HCT116 (cell line): ENCODE results near the gene HOXB2. TPM values are rescaled to one million over a fixed set of nuclear protein-coding genes. Genes with fewer than 3 reads are reported as not detected.

Experiments used
- ATAC-seq: fragments of 200-7000 bp; cut with Tn5 transposase; 2 replicates; pipeline ENCODE4 v1.9.1; 2020; ENCODE audit warnings: mild to moderate bottlenecking, moderate library complexity
- BruUV-seq: library from RNA; stranded (reverse); fragments of 400-500 nt; replicated peaks from 2 replicates; lab custom pipeline; 2021; lab: Mats Ljungman, UMichigan
- CTCF ChIA-PET: fragments of 300-600 bp; sonication (Branson Sonifier 250); formaldehyde crosslinking; loops from one replicate; lab custom pipeline; 2021; ENCODE audit warnings: antibody characterized with exemption; lab: Charles Lee
- POLR2A ChIA-PET: fragments of 300-600, 350-600 bp; sonication (Branson Sonifier 250); formaldehyde crosslinking; loops from one replicate; lab custom pipeline; 2021; ENCODE audit warnings: antibody characterized with exemption; lab: Charles Lee
- RAD21 ChIA-PET, 2 experiments: fragments of 300-600 bp; sonication (Branson Sonifier 250); formaldehyde crosslinking; loops; one replicate each; lab custom pipeline; 2023; ENCODE audit warnings: low total read pairs in 2 of 2; ENCODE audit not compliant: uncharacterized antibody in 2 of 2, unreplicated experiment in 2 of 2, low non-redundant PET in 1 of 2; lab: Charles Lee
- DNase-seq: peaks from one replicate; pipeline ENCODE4 v3.0.0-alpha.2; 2010; ENCODE audit warnings: low read depth, low spot score
- H2AFZ ChIP-seq: fragments of 200-600 bp; shearing (Covaris generic), sonication (generic); 2 replicates; pipeline ENCODE4 v1.6.1; 2017; ENCODE audit warnings: low read depth, mixed run types, mixed read lengths, antibody characterized with exemption, low read length; ENCODE audit not compliant: poor library complexity, severe bottlenecking
- H3K27ac ChIP-seq: 2 replicates; pipeline ENCODE4 v1.5.1; 2012; ENCODE audit warnings: low read depth, low read length
- H3K27me3 ChIP-seq: fragments of 200-600 bp; sonication (generic); 2 replicates; pipeline ENCODE4 v1.6.1; 2016; ENCODE audit warnings: mixed run types, low read length, mixed read lengths; ENCODE audit not compliant: insufficient read depth
- H3K36me3 ChIP-seq, 2 experiments: fragments of 200-500 bp in 1 of 2; fragments of 200-600 bp in 1 of 2; sonication (Bioruptor generic) in 1 of 2; sonication (generic) in 1 of 2; 2 replicates each; pipeline versions ENCODE4 v1.5.1 to v1.6.1; 2014 to 2016; ENCODE audit warnings: low read length in 2 of 2, inconsistent platforms in 1 of 2, mixed read lengths in 1 of 2, mixed run types in 1 of 2; ENCODE audit not compliant: insufficient read depth in 2 of 2, control insufficient read depth in 1 of 2
- H3K4me1 ChIP-seq, 2 experiments: fragments of 200-600 bp in 1 of 2; sonication (generic) in 1 of 2; 2 replicates each; pipeline versions ENCODE4 v1.5.1 to v1.6.1; 2012 to 2017; ENCODE audit warnings: low read length in 2 of 2, inconsistent platforms in 1 of 2, mild to moderate bottlenecking in 1 of 2, mixed read lengths in 1 of 2, mixed run types in 1 of 2, moderate library complexity in 1 of 2; ENCODE audit not compliant: insufficient read depth in 2 of 2, control insufficient read depth in 1 of 2
- H3K4me2 ChIP-seq: fragments of 200-600 bp; sonication (generic); 2 replicates; pipeline ENCODE4 v1.6.1; 2017; ENCODE audit warnings: mixed run types, low read length, mixed read lengths
- H3K4me3 ChIP-seq, 2 experiments: fragments of 200-600 bp in 1 of 2; sonication (generic) in 1 of 2; replicated peaks in 1 of 2; 2 replicates each; pipeline ENCODE4 v1.5.1; 2011 to 2016; ENCODE audit warnings: low read length in 2 of 2, control low read depth in 1 of 2, low read depth in 1 of 2, mild to moderate bottlenecking in 1 of 2, mixed read lengths in 1 of 2, mixed run types in 1 of 2
- H3K79me2 ChIP-seq: fragments of 200-600 bp; sonication (generic); 2 replicates; pipeline ENCODE4 v1.6.1; 2017; ENCODE audit warnings: mild to moderate bottlenecking, mixed run types, low read length, moderate library complexity, mixed read lengths; ENCODE audit not compliant: insufficient read depth
- H3K9ac ChIP-seq: fragments of 200-600 bp; sonication (generic); 2 replicates; pipeline ENCODE4 v1.6.1; 2016; ENCODE audit warnings: low read length, mixed read lengths
- H3K9me2 ChIP-seq: fragments of 200-600 bp; sonication (generic), shearing (Covaris generic); 2 replicates; pipeline ENCODE4 v1.6.1; 2017; ENCODE audit warnings: mixed run types, mild to moderate bottlenecking, moderate library complexity; ENCODE audit not compliant: insufficient read depth
- H3K9me3 ChIP-seq, 2 experiments: fragments of 200-500 bp in 1 of 2; fragments of 200-600 bp in 1 of 2; sonication (Bioruptor generic) in 1 of 2; sonication (generic) in 1 of 2; 2 replicates each; pipeline ENCODE4 v1.6.1; 2014 to 2017; ENCODE audit warnings: low read length in 2 of 2, mixed read lengths in 2 of 2, inconsistent platforms in 1 of 2, low read depth in 1 of 2, mild to moderate bottlenecking in 1 of 2, mixed run types in 1 of 2, moderate library complexity in 1 of 2; ENCODE audit not compliant: control insufficient read depth in 1 of 2, insufficient read depth in 1 of 2
- H4K20me1 ChIP-seq: fragments of 200-600 bp; sonication (generic), shearing (Covaris generic); 2 replicates; pipeline ENCODE4 v1.6.1; 2017; ENCODE audit warnings: mixed run types, mild to moderate bottlenecking, moderate library complexity; ENCODE audit not compliant: insufficient read depth
- ELF1 ChIP-seq: IDR thresholded peaks from 2 replicates; pipeline ENCODE4 v1.6.1; 2012; ENCODE audit warnings: low read depth, borderline replicate concordance
- EZH2 ChIP-seq: fragments of 200-600 bp; sonication (generic); IDR thresholded peaks from 2 replicates; pipeline ENCODE4 v1.6.1; 2017; ENCODE audit warnings: antibody characterized with exemption, mixed run types
- EZH2phosphoT487 ChIP-seq: fragments of 200-600 bp; IDR thresholded peaks from 2 replicates; pipeline ENCODE4 v1.6.1; 2018; ENCODE audit warnings: antibody characterized with exemption, borderline replicate concordance
- FOSL1 ChIP-seq: IDR thresholded peaks from 2 replicates; pipeline ENCODE4 v1.6.1; 2012; ENCODE audit warnings: low read depth
- JUND ChIP-seq: IDR thresholded peaks from 2 replicates; pipeline ENCODE4 v1.6.1; 2012
- MAX ChIP-seq: IDR thresholded peaks from 2 replicates; pipeline ENCODE4 v1.6.1; 2012
- POLR2AphosphoS5 ChIP-seq: IDR thresholded peaks from 2 replicates; pipeline ENCODE4 v1.6.1; 2011; ENCODE audit warnings: mild to moderate bottlenecking, low read depth, low read length, moderate library complexity
- SIN3A ChIP-seq: IDR thresholded peaks from 2 replicates; pipeline ENCODE4 v1.6.1; 2012; ENCODE audit warnings: low read depth
- SP1 ChIP-seq: IDR thresholded peaks from 2 replicates; pipeline ENCODE4 v1.6.1; 2012; ENCODE audit warnings: low read depth
- SRF ChIP-seq: IDR thresholded peaks from 2 replicates; pipeline ENCODE4 v1.6.1; 2012; ENCODE audit warnings: low read depth
- TCF7L2 ChIP-seq: IDR thresholded peaks from 2 replicates; pipeline ENCODE4 v1.7.0; 2011; ENCODE audit warnings: borderline replicate concordance, inconsistent platforms; ENCODE audit not compliant: insufficient read depth, insufficient read length; ENCODE audit errors: extremely low read depth
- ZFX ChIP-seq: fragments of 450-650 bp; IDR thresholded peaks from 2 replicates; pipeline ENCODE4 v1.6.1; 2017
- ZNF274 ChIP-seq: fragments of 200-500 bp; sonication (Bioruptor generic); IDR thresholded peaks from 2 replicates; pipeline ENCODE4 v1.6.1; 2014; ENCODE audit warnings: mild to moderate bottlenecking, low read depth, low read length, inconsistent platforms
- intact Hi-C: fragments of 100-400 bp; cut with micrococcal nuclease; formaldehyde crosslinking; loops from 2 replicates; pipeline ENCODE4 v1.10.0; 2022
- total RNA-seq: library from RNA; stranded (reverse); gene quantifications from one replicate; pipeline ENCODE4 v1.2.1, GENCODE V29; 2021; ENCODE audit not compliant: unreplicated experiment
- TF ChIP-seq, protein P1 (sequence below): IDR thresholded peaks from 2 replicates; pipeline ENCODE4 v1.6.1; 2012; ENCODE audit warnings: low read depth
- TF ChIP-seq, protein P2 (sequence below): IDR thresholded peaks from 2 replicates; pipeline ENCODE4 v1.6.1; 2012

HOXB2 gene
- total RNA-seq, 1 experiment from 2014 or later, result 2.0 TPM

GRCh38 chr17:48544349-48545021 lies 424 bp downstream of the HOXB2 start:
- no TSS peak for BruUV-seq
- no peaks in the 10 kb centered on the region for H3K9me2 ChIP-seq
- ChIA-PET POLR2A (no interaction called here), RAD21 (no interaction called here), CTCF (no interaction called here)
- H3K27me3 ChIP-seq, result no peaks in the 10 kb centered on the region
- H4K20me1 ChIP-seq, result no peaks in the 10 kb centered on the region
- intact Hi-C loops, result no loop called here
- H3K79me2 ChIP-seq, result no peaks in the 10 kb centered on the region
- peak overlapping the region; percentile 69 for H3K4me2 ChIP-seq
- ATAC-seq (no peak), DNase-seq (no peak)
- no peaks in the 10 kb centered on the region for H3K9me3 ChIP-seq
- TF ChIP-seq JUND, result no peak
- no peak for TF ChIP-seq ZNF274
- no peak for TF ChIP-seq FOSL1
- TF ChIP-seq POLR2AphosphoS5, result no peak
- TF ChIP-seq ZFX, result no peak
- TF ChIP-seq SRF, result no peak
- no peak for TF ChIP-seq SP1
- no peak for TF ChIP-seq ELF1
- TF ChIP-seq TCF7L2, result no peak
- peaks cover 0 to 10% of the 10 kb centered on the region in 2 experiments; a peak in 2 of 4 replicates for H3K4me1 ChIP-seq
- H3K36me3 ChIP-seq, result no peaks in the 10 kb centered on the region; a peak in 1 of 4 replicates
- no peak overlapping the region for H3K27ac ChIP-seq
- peak overlapping the region in 1 of 2 experiments; percentile 59; a peak in 1 of 4 replicates for H3K4me3 ChIP-seq
- no peak overlapping the region for H2AFZ ChIP-seq
- H3K9ac ChIP-seq, result no peak overlapping the region

GRCh38 chr17:48543854-48544348 lies 1.0 kb downstream of the HOXB2 start:
- no peaks in the 10 kb centered on the region for H3K79me2 ChIP-seq
- no peaks in the 10 kb centered on the region for H3K36me3 ChIP-seq
- peak overlapping the region; percentile 63 for H3K9ac ChIP-seq
- CTCF ChIA-PET, result no interaction called here
- intact Hi-C loops, result no loop called here
- peak overlapping the region; percentile 49 to 59 for H3K4me3 ChIP-seq
- H3K4me1 ChIP-seq, result peaks cover 0 to 10% of the 10 kb centered on the region in 2 experiments; a peak in 2 of 4 replicates
- POLR2A ChIA-PET, result no interaction called here
- no peaks in the 10 kb centered on the region for H3K9me2 ChIP-seq
- no peaks in the 10 kb centered on the region for H3K9me3 ChIP-seq
- ATAC-seq (peak; percentile 49), DNase-seq (no peak)
- no peaks in the 10 kb centered on the region for H3K27me3 ChIP-seq
- H2AFZ ChIP-seq, result no peak overlapping the region
- no peak overlapping the region for H3K27ac ChIP-seq
- H3K4me2 ChIP-seq, result peak overlapping the region; percentile 69
- RAD21 ChIA-PET, result no interaction called here
- BruUV-seq, result no TSS peak
- H4K20me1 ChIP-seq, result no peaks in the 10 kb centered on the region
- TF ChIP-seq SRF, result no peak
- no peak for TF ChIP-seq FOSL1
- TF ChIP-seq, protein P1, sequence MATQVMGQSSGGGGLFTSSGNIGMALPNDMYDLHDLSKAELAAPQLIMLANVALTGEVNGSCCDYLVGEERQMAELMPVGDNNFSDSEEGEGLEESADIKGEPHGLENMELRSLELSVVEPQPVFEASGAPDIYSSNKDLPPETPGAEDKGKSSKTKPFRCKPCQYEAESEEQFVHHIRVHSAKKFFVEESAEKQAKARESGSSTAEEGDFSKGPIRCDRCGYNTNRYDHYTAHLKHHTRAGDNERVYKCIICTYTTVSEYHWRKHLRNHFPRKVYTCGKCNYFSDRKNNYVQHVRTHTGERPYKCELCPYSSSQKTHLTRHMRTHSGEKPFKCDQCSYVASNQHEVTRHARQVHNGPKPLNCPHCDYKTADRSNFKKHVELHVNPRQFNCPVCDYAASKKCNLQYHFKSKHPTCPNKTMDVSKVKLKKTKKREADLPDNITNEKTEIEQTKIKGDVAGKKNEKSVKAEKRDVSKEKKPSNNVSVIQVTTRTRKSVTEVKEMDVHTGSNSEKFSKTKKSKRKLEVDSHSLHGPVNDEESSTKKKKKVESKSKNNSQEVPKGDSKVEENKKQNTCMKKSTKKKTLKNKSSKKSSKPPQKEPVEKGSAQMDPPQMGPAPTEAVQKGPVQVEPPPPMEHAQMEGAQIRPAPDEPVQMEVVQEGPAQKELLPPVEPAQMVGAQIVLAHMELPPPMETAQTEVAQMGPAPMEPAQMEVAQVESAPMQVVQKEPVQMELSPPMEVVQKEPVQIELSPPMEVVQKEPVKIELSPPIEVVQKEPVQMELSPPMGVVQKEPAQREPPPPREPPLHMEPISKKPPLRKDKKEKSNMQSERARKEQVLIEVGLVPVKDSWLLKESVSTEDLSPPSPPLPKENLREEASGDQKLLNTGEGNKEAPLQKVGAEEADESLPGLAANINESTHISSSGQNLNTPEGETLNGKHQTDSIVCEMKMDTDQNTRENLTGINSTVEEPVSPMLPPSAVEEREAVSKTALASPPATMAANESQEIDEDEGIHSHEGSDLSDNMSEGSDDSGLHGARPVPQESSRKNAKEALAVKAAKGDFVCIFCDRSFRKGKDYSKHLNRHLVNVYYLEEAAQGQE, result no peak
- no peak for TF ChIP-seq SP1
- TF ChIP-seq EZH2, result no peak
- no peak for TF ChIP-seq SIN3A
- TF ChIP-seq, protein P2, sequence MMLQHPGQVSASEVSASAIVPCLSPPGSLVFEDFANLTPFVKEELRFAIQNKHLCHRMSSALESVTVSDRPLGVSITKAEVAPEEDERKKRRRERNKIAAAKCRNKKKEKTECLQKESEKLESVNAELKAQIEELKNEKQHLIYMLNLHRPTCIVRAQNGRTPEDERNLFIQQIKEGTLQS, result no peak
- TF ChIP-seq EZH2phosphoT487, result no peak
- TF ChIP-seq MAX, result no peak
